ENCODE data around the gene ZNF490.

The ZNF490 gene

DNA sequence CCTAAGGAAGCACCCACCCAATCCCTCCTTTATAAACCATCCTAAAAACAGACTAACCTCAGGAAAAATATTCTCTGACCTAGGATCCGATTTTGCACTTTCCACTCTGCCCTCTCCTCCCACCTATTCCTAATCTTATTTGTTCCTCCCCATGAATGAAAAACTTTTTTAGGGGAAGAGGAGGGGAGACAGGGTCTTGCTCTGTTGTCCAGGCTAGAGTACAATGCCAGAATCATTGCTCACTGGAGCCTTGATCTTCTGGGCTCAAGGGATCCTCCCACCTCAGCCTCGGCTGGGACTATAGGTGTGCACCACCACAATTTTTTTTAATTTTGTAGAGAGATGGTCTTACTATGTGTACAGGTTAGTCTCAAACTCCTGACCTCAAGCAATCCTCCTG lies 63.7 kb downstream of the ZNF490 start:
- Histone ChIP-seq H3K27me3 (ENCODE audit: insufficient read depth, low read length) (no peaks in the 10 kb centered on the region), H2AFZ (ENCODE audit: low read depth, low read length) (no peak overlapping the region), H3K4me1 (ENCODE audit: insufficient read depth, low read length) (no peaks in the 10 kb centered on the region), H3K9me3 (ENCODE audit: low read length) (peaks cover 47% of the 10 kb centered on the region), H3K36me3 (ENCODE audit: insufficient read depth, low read length) (peaks cover 37% of the 10 kb centered on the region), H3K4me3 (ENCODE audit: low read length) (no peak overlapping the region)

DNA sequence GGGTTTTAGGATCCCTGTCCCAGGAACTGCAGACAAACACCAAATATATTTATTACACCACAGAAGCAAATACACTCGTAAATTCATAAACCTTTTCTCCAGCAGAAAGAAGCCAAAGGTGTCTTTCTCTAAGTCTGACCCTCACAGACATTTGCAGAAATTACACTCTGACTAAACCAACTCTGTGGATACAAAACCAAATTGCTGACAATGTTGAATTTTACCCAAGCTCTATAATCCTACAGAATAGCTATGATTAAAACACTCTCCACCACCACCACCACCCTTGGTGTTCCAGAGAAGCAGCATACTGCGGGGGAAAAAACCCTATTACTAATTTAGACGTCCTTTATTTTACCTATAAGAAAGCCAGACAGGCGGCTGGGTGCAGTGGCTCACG lies 64.5 kb downstream of the ZNF490 start:
- Histone ChIP-seq H2AFZ (ENCODE audit: low read depth, low read length) (no peak overlapping the region), H3K4me3 (ENCODE audit: low read length) (no peak overlapping the region), H3K27me3 (ENCODE audit: insufficient read depth, low read length) (no peaks in the 10 kb centered on the region), H3K36me3 (ENCODE audit: insufficient read depth, low read length) (peaks cover 44% of the 10 kb centered on the region), H3K9me3 (ENCODE audit: low read length) (peaks cover 54% of the 10 kb centered on the region), H3K4me1 (ENCODE audit: insufficient read depth, low read length) (no peaks in the 10 kb centered on the region)

DNA sequence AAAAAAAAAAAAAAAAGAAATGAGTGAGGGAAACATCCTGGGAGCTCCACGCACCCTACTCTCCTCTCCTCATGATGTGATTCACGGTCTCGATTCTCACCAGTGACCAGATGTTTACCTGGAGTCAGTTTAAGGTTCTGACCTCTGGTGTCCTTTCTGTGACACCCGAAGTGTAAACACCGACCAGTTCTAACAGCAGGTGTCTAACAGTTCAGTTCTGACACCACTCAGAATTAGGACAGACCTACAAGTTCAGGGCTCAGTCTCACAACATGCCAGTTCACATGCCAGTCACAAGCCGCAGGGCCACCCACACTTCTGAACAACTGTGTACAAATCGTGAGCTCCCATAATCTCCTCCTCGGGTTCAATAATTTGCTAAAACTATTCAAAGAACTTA lies 65.3 kb downstream of the ZNF490 start:
- Histone ChIP-seq H3K4me1 (ENCODE audit: insufficient read depth, low read length) (no peaks in the 10 kb centered on the region), H3K4me3 (ENCODE audit: low read length) (no peak overlapping the region), H3K27me3 (ENCODE audit: insufficient read depth, low read length) (no peaks in the 10 kb centered on the region), H3K9me3 (ENCODE audit: low read length) (peaks cover 59% of the 10 kb centered on the region), H3K36me3 (ENCODE audit: insufficient read depth, low read length) (peaks cover 47% of the 10 kb centered on the region), H2AFZ (ENCODE audit: low read depth, low read length) (no peak overlapping the region)

DNA sequence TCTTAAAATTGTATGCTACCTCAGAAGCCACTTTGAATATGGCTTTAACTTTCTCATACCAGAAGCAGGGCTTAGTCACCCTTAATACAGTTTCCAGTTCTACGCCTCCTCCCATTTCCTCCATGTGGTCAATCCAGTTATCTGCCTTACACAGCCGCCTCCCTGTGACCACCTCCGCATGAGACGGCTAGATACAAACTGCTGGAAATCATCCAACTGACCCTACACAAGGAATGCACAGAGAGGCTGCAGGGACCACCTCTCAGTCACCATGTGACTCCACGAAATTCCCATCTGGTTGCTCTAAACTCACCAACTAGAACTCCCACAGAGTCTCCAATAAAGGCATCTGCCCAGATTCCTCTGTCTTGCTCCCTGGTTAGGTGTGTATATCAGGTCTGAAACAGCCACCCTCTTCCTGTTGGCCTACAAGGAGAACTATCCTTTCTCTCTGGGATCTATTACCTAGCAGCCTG lies 66.2 kb downstream of the ZNF490 start:
- peaks cover 62% of the 10 kb centered on the region for H3K9me3 ChIP-seq (ENCODE audit: low read length)
- no peak overlapping the region for H3K4me3 ChIP-seq (ENCODE audit: low read length)
- peaks cover 47% of the 10 kb centered on the region for H3K36me3 ChIP-seq (ENCODE audit: insufficient read depth, low read length)
- no peaks in the 10 kb centered on the region for H3K4me1 ChIP-seq (ENCODE audit: insufficient read depth, low read length)
- H2AFZ ChIP-seq (ENCODE audit: low read depth, low read length): no peak overlapping the region
- no peaks in the 10 kb centered on the region for H3K27me3 ChIP-seq (ENCODE audit: insufficient read depth, low read length)

DNA sequence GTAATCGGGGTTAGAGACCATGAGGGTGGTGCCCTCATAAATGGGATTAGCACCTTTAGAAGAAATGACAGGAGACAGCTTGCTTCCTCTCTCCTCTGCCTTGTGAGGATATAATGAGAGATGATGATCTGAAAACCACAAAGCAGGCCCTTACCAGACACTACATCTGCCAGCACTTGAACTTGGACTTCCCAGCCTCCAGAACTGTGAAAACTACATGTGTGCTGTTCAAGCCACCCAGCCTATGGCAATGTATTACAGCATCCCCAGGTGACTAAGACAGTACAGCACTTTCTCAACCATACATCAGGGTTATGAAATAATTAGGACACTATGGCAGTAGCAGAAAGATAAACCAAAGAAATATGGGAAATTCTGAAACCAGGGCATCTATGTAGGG lies 66.8 kb downstream of the ZNF490 start:
- Histone ChIP-seq H3K4me3 (ENCODE audit: low read length) (no peak overlapping the region), H3K36me3 (ENCODE audit: insufficient read depth, low read length) (peaks cover 43% of the 10 kb centered on the region), H3K4me1 (ENCODE audit: insufficient read depth, low read length) (no peaks in the 10 kb centered on the region), H3K9me3 (ENCODE audit: low read length) (peaks cover 59% of the 10 kb centered on the region), H2AFZ (ENCODE audit: low read depth, low read length) (no peak overlapping the region), H3K27me3 (ENCODE audit: insufficient read depth, low read length) (no peaks in the 10 kb centered on the region)

Measured in neuron (in vitro differentiated cells).